HAP-1 (cell line): ENCODE measurements around the gene MDM4.
A peak's percentile ranks its signal among the peaks of the same experiment; 100 is the strongest.
"Not testable (repeated sequence)": the region's sequence is repeated elsewhere in the genome, so short reads cannot be mapped to it uniquely, and the experiment has no call there.

Experiments
- DNase-seq, 2 experiments: peaks; one replicate each; pipeline ENCODE4 v3.0.0-alpha.2; 2016 to 2020; ENCODE audit warnings: low spot score in 2 of 2
- H3K27me3 ChIP-seq: fragments of 250-450 bp; sonication (Bioruptor Pico); 2 replicates; pipeline ENCODE4 v1.5.1; 2020; ENCODE audit warnings: low read depth, mild to moderate bottlenecking, moderate library complexity
- H3K36me3 ChIP-seq: fragments of 250-450 bp; sonication (Bioruptor Pico); replicated peaks from 2 replicates; pipeline ENCODE4 v1.5.1; 2020; ENCODE audit warnings: mild to moderate bottlenecking
- H3K4me1 ChIP-seq: fragments of 250-450 bp; sonication (Bioruptor Pico); 2 replicates; pipeline ENCODE4 v1.5.1; 2020; ENCODE audit warnings: mild to moderate bottlenecking
- H3K4me3 ChIP-seq: fragments of 250-450 bp; sonication (Bioruptor Pico); 2 replicates; pipeline ENCODE4 v1.5.1; 2020; ENCODE audit warnings: mild to moderate bottlenecking, moderate library complexity
- H3K9me3 ChIP-seq: fragments of 250-450 bp; sonication (Bioruptor Pico); 2 replicates; pipeline ENCODE4 v1.5.1; 2020; ENCODE audit warnings: mild to moderate bottlenecking, moderate library complexity
- in situ Hi-C: fragments of 300-500 bp; cut with MboI; formaldehyde crosslinking; loops from 3 replicates; pipeline ENCODE4 v1.14.3; 2020; ENCODE audit warnings: low sequenced_read_pairs, inconsistent platforms, mixed read lengths

MDM4 gene

GRCh38 chr1:204564835-204565234, 48.6 kb downstream of the MDM4 start:
- Histone ChIP-seq H3K4me1 (no peaks in the 10 kb centered on the region), H3K27me3 (no peaks in the 10 kb centered on the region), H3K36me3 (no peaks in the 10 kb centered on the region; the same call in 1 of the 2 replicates), H3K9me3 (no peaks in the 10 kb centered on the region), H3K4me3 (no peak overlapping the region)
- in situ Hi-C loops, result loop anchor here (5.0 kb wide), 1 partner anchor 242 kb away; no protein-coding TSS in a partner anchor
- no peak for DNase-seq

GRCh38 chr1:204565617-204566582, 49.7 kb downstream of the MDM4 start:
- peaks cover 2% of the 10 kb centered on the region for H3K4me1 ChIP-seq
- in situ Hi-C loops, result loop anchor here (5.0 kb wide), 1 partner anchor 241 kb away; no protein-coding TSS in a partner anchor
- no peak overlapping the region for H3K4me3 ChIP-seq
- H3K27me3 ChIP-seq, result no peaks in the 10 kb centered on the region
- no peaks in the 10 kb centered on the region for H3K9me3 ChIP-seq
- peak; percentile 71 to 80 for DNase-seq
- no peaks in the 10 kb centered on the region for H3K36me3 ChIP-seq

- peaks cover 8% of the 10 kb centered on the region for H3K4me1 ChIP-seq
- no peak overlapping the region for H3K4me3 ChIP-seq
- H3K27me3 ChIP-seq, result no peaks in the 10 kb centered on the region
- no peaks in the 10 kb centered on the region for H3K36me3 ChIP-seq
- DNase-seq, result no peak
- H3K9me3 ChIP-seq, result no peaks in the 10 kb centered on the region
- in situ Hi-C loops, result loop anchor here (5.0 kb wide), 1 partner anchor 241 kb away; no protein-coding TSS in a partner anchor
Measured at GRCh38 chr1:204566583-204566955, 50.4 kb downstream of the MDM4 start.

GRCh38 chr1:204567071-204567470, 50.9 kb downstream of the MDM4 start:
- in situ Hi-C loops, result loop anchor here (5.0 kb wide), 1 partner anchor 240 kb away; no protein-coding TSS in a partner anchor
- H3K36me3 ChIP-seq, result no peaks in the 10 kb centered on the region
- peaks cover 13% of the 10 kb centered on the region for H3K4me1 ChIP-seq
- no peaks in the 10 kb centered on the region for H3K27me3 ChIP-seq
- no peak for DNase-seq
- no peak overlapping the region for H3K4me3 ChIP-seq
- no peaks in the 10 kb centered on the region for H3K9me3 ChIP-seq

- no peak overlapping the region for H3K4me3 ChIP-seq
- in situ Hi-C loops, result loop anchor here (5.0 kb wide), 1 partner anchor 239 kb away; no protein-coding TSS in a partner anchor
- peaks cover 22% of the 10 kb centered on the region for H3K4me1 ChIP-seq
- H3K36me3 ChIP-seq, result no peaks in the 10 kb centered on the region
- DNase-seq, result no peak
- H3K27me3 ChIP-seq, result no peaks in the 10 kb centered on the region
- no peaks in the 10 kb centered on the region for H3K9me3 ChIP-seq
Measured at GRCh38 chr1:204568576-204569315, 52.5 kb downstream of the MDM4 start.

- no peak for DNase-seq
- in situ Hi-C loops, result loop anchor here (5.0 kb wide), 1 partner anchor 238 kb away; no protein-coding TSS in a partner anchor
- H3K27me3 ChIP-seq, result no peaks in the 10 kb centered on the region
- H3K36me3 ChIP-seq, result no peaks in the 10 kb centered on the region
- H3K4me3 ChIP-seq, result no peak overlapping the region
- peaks cover 28% of the 10 kb centered on the region for H3K4me1 ChIP-seq
- H3K9me3 ChIP-seq, result no peaks in the 10 kb centered on the region
Measured at GRCh38 chr1:204569478-204569877, 53.3 kb downstream of the MDM4 start.

- H3K4me1 ChIP-seq, result peaks cover 33% of the 10 kb centered on the region
- H3K9me3 ChIP-seq, H3K36me3 ChIP-seq, in situ Hi-C loops, DNase-seq, H3K27me3 ChIP-seq, H3K4me3 ChIP-seq: not testable (repeated sequence)
Measured at GRCh38 chr1:204570021-204570420, 53.8 kb downstream of the MDM4 start.

- no peak for DNase-seq
- H3K36me3 ChIP-seq, result no peaks in the 10 kb centered on the region
- in situ Hi-C loops, result no loop called here
- H3K27me3 ChIP-seq, result no peaks in the 10 kb centered on the region
- H3K9me3 ChIP-seq, result no peaks in the 10 kb centered on the region
- no peak overlapping the region for H3K4me3 ChIP-seq
- H3K4me1 ChIP-seq, result peaks cover 35% of the 10 kb centered on the region
Measured at GRCh38 chr1:204571128-204571527, 54.9 kb downstream of the MDM4 start.

GRCh38 chr1:204571631-204572030, 55.4 kb downstream of the MDM4 start:
- in situ Hi-C loops, result no loop called here

GRCh38 chr1:204572923-204573922, 57.0 kb downstream of the MDM4 start:
- no peak for DNase-seq
- in situ Hi-C loops, result no loop called here
- peaks cover 35% of the 10 kb centered on the region for H3K4me1 ChIP-seq

More at GRCh38 chr1:204571631-204572030, 55.4 kb downstream of the MDM4 start:
- Histone ChIP-seq H3K4me1 (peaks cover 35% of the 10 kb centered on the region), H3K27me3 (no peaks in the 10 kb centered on the region), H3K36me3 (no peaks in the 10 kb centered on the region), H3K9me3 (no peaks in the 10 kb centered on the region), H3K4me3 (no peak overlapping the region)
- no peak for DNase-seq

GRCh38 chr1:204574016-204574864, 58.0 kb downstream of the MDM4 start:
- H3K36me3 ChIP-seq, result no peaks in the 10 kb centered on the region
- H3K4me3 ChIP-seq, result no peak overlapping the region
- no peaks in the 10 kb centered on the region for H3K9me3 ChIP-seq
- peaks cover 39% of the 10 kb centered on the region for H3K4me1 ChIP-seq
- peak; percentile 56 to 89 for DNase-seq
- H3K27me3 ChIP-seq, result no peaks in the 10 kb centered on the region
- in situ Hi-C loops, result no loop called here

More at GRCh38 chr1:204572923-204573922, 57.0 kb downstream of the MDM4 start:
- Histone ChIP-seq H3K36me3 (no peaks in the 10 kb centered on the region), H3K4me3 (no peak overlapping the region), H3K27me3 (no peaks in the 10 kb centered on the region), H3K9me3 (no peaks in the 10 kb centered on the region)

GRCh38 chr1:204574865-204575163, 58.6 kb downstream of the MDM4 start:
- peaks cover 39% of the 10 kb centered on the region for H3K4me1 ChIP-seq
- in situ Hi-C loops, result no loop called here
- H3K9me3 ChIP-seq, result no peaks in the 10 kb centered on the region
- no peak for DNase-seq
- H3K36me3 ChIP-seq, result no peaks in the 10 kb centered on the region
- H3K27me3 ChIP-seq, result no peaks in the 10 kb centered on the region
- no peak overlapping the region for H3K4me3 ChIP-seq
